ENCODE results near the gene RTN4RL1.
A peak's percentile ranks its signal among the peaks of the same experiment; 100 is the strongest.

Gene RTN4RL1

GRCh38 chr17:1906662-1907101, 118.5 kb downstream of the RTN4RL1 start:
- no peak overlapping the region for H3K27ac ChIP-seq (ENCODE audit: low read depth, low read length, poor library complexity, severe bottlenecking)
- H3F3A ChIP-seq (ENCODE audit: insufficient read depth, low read length): no peaks in the 10 kb centered on the region
- no peaks in the 10 kb centered on the region for H3K36me3 ChIP-seq (ENCODE audit: insufficient read depth, low read length)
- H3K9ac ChIP-seq (ENCODE audit: low read length): no peak overlapping the region
- H3K4me1 ChIP-seq (ENCODE audit: insufficient read depth, low read length, severe bottlenecking): peaks cover 51% of the 10 kb centered on the region
- no peaks in the 10 kb centered on the region for H3K9me2 ChIP-seq (ENCODE audit: low read depth, low read length)
- H3K27me3 ChIP-seq (ENCODE audit: insufficient read depth, low read length): 0 out of 2 replicates have a peak, but pooled peaks cover 3% of the 10 kb centered on the region
- no peaks in the 10 kb centered on the region for H3K79me2 ChIP-seq (ENCODE audit: insufficient read depth, low read length)
- no peak overlapping the region for H2AFZ ChIP-seq (ENCODE audit: low read length)
- H4K20me1 ChIP-seq (ENCODE audit: insufficient read depth, low read length): no peaks in the 10 kb centered on the region
- H3K4me3 ChIP-seq (ENCODE audit: low read depth, low read length, poor library complexity, severe bottlenecking): no peak overlapping the region
- no peaks in the 10 kb centered on the region for H3K9me3 ChIP-seq (ENCODE audit: low read length)
- TF ChIP-seq EZH2 (IDR thresholded peaks at IDR 0.05; ENCODE audit: borderline replicate concordance, low read length) (no peak), CTCF (IDR thresholded peaks at IDR 0.05; ENCODE audit: low read length) (no peak)
- H3K4me2 ChIP-seq (ENCODE audit: low read length): no peak overlapping the region

- no peaks in the 10 kb centered on the region for H3K9me3 ChIP-seq (ENCODE audit: low read length)
- peak overlapping the region; percentile 23 for H3K4me3 ChIP-seq (ENCODE audit: low read depth, low read length, poor library complexity, severe bottlenecking)
- peaks cover 51% of the 10 kb centered on the region for H3K4me1 ChIP-seq (ENCODE audit: insufficient read depth, low read length, severe bottlenecking)
- no peaks in the 10 kb centered on the region for H3F3A ChIP-seq (ENCODE audit: insufficient read depth, low read length)
- no peaks in the 10 kb centered on the region for H3K27me3 ChIP-seq (ENCODE audit: insufficient read depth, low read length)
- no peaks in the 10 kb centered on the region for H4K20me1 ChIP-seq (ENCODE audit: insufficient read depth, low read length)
- no peaks in the 10 kb centered on the region for H3K9me2 ChIP-seq (ENCODE audit: low read depth, low read length)
- H3K79me2 ChIP-seq (ENCODE audit: insufficient read depth, low read length): no peaks in the 10 kb centered on the region
- peak overlapping the region; percentile 51 for H3K4me2 ChIP-seq (ENCODE audit: low read length)
- TF ChIP-seq CTCF (IDR thresholded peaks at IDR 0.05; ENCODE audit: low read length) (no peak), EZH2 (IDR thresholded peaks at IDR 0.05; ENCODE audit: borderline replicate concordance, low read length) (no peak)
- H3K9ac ChIP-seq (ENCODE audit: low read length): peak overlapping the region; percentile 36; the same call in 1 of the 2 replicates
- H3K36me3 ChIP-seq (ENCODE audit: insufficient read depth, low read length): no peaks in the 10 kb centered on the region
- H2AFZ ChIP-seq (ENCODE audit: low read length): no peak overlapping the region
- peak overlapping the region; percentile 86 for H3K27ac ChIP-seq (ENCODE audit: low read depth, low read length, poor library complexity, severe bottlenecking)
These were observed 119.8 kb downstream of the RTN4RL1 start for GRCh38 chr17:1905190-1905913.

- peak overlapping the region; percentile 51 for H3K4me2 ChIP-seq (ENCODE audit: low read length)
- H3K4me3 ChIP-seq (ENCODE audit: low read depth, low read length, poor library complexity, severe bottlenecking): peak overlapping the region; percentile 23
These were observed 120.6 kb downstream of the RTN4RL1 start for GRCh38 chr17:1904273-1905182.

More at GRCh38 chr17:1904273-1905182, 120.6 kb downstream of the RTN4RL1 start:
- Histone ChIP-seq H3K27ac (ENCODE audit: low read depth, low read length, poor library complexity, severe bottlenecking) (peak overlapping the region; percentile 86), H3F3A (ENCODE audit: insufficient read depth, low read length) (no peaks in the 10 kb centered on the region), H4K20me1 (ENCODE audit: insufficient read depth, low read length) (no peaks in the 10 kb centered on the region), H3K9me2 (ENCODE audit: low read depth, low read length) (no peaks in the 10 kb centered on the region), H3K36me3 (ENCODE audit: insufficient read depth, low read length) (0 out of 2 replicates have a peak, but pooled peaks cover 2% of the 10 kb centered on the region), H3K9ac (ENCODE audit: low read length) (peak overlapping the region; percentile 36; the same call in 1 of the 2 replicates), H3K4me1 (ENCODE audit: insufficient read depth, low read length, severe bottlenecking) (peaks cover 51% of the 10 kb centered on the region), H2AFZ (ENCODE audit: low read length) (no peak overlapping the region), H3K79me2 (ENCODE audit: insufficient read depth, low read length) (no peaks in the 10 kb centered on the region), H3K9me3 (ENCODE audit: low read length) (no peaks in the 10 kb centered on the region), H3K27me3 (ENCODE audit: insufficient read depth, low read length) (no peaks in the 10 kb centered on the region)
- TF ChIP-seq CTCF (IDR thresholded peaks at IDR 0.05; ENCODE audit: low read length) (no peak), EZH2 (IDR thresholded peaks at IDR 0.05; ENCODE audit: borderline replicate concordance, low read length) (no peak)

Data from OCI-LY1 (cell line).